Adipose tissue (tissue), 3 donors: ENCODE measurements around the gene LIM2. TPM values are rescaled to one million over a fixed set of nuclear protein-coding genes. Genes with fewer than 3 reads are reported as not detected.
A peak's percentile ranks its signal among the peaks of the same experiment; 100 is the strongest.
"Not testable (repeated sequence)": the region's sequence is repeated elsewhere in the genome, so short reads cannot be mapped to it uniquely, and the experiment has no call there.

ENCODE experiments used
- H3K27ac ChIP-seq: one replicate; pipeline ENCODE4 v1.5.1; 2013; ENCODE audit warnings: low read depth, low read length
- WGBS, 3 donors: extraction: QIAGEN DNeasy Blood & Tissue Kit; methylation state at CpG; one replicate each; pipeline ENCODE4 v1.1.7; 2013; 5-methylcytosine and 5-hydroxymethylcytosine counted together
- polyA plus RNA-seq, 3 donors: library from polyadenylated mRNA; stranded (reverse); fragments of 200-250 nt; gene quantifications; one replicate each; pipeline ENCODE4 v1.2.3, GENCODE V29; 2013
- donor health status: healthy with polysubstance abuse.
- donor health status: Bipolar disorder and iron deficiency.
- donor health status: healthy.

LIM2 gene
- polyA plus RNA-seq, 3 donors, result not detected

DNA sequence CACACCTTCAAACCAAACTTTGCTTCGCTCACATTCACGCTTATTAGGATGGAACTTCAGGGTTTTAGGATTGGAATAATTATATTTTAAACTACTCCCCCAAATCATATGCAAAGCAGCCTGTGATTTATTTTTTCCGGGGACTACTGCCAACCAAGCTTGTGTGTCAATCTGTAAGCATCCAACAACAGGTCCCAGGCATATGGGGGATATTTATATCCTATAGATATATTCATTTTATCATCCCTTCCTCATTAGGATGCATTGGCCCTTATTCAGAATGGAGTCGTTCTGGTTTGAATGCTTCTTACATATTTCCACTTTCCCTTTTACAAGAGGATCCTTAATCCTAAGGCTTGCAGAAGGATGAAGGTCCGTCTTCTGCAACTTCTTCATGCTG, 11.5 kb upstream of the LIM2 start:
- H3K27ac ChIP-seq, result no peak overlapping the region
- 91 to 92% (median 91%) methylated on average over 5 of the region's 5 CpGs for WGBS, 3 donors

GRCh38 chr19:51398096-51398704, 10.4 kb upstream of the LIM2 start:
- 42 to 47% (median 45%) methylated on average over 7 of the region's 7 CpGs for WGBS, 3 donors
- no peak overlapping the region for H3K27ac ChIP-seq

DNA sequence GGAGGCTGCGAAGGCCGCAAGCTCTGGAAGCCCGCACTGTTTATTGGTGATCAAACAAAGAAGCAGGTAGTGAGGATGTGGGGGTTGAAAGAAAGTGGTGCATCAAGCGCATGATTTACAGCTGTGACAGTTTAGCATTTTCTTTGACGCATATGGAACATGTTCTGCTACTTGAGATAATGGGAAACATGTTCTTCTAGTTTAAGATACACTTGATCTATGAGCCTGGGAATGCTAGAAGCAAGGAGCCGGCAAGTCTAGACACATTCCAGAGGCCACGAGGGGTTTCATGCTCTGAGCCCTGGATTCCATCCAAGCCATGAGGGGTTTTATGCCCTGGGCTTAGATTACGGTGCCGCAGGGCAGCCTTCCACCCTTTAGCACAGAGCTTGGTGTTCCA, 9.7 kb upstream of the LIM2 start:
- 71 to 75% (median 74%) methylated on average over 9 of the region's 9 CpGs for WGBS, 3 donors

GRCh38 chr19:51396175-51396574, 8.4 kb upstream of the LIM2 start:
- WGBS, 3 donors, result 94 to 100% (median 97%) methylated on average over 2 of the region's 2 CpGs
- H3K27ac ChIP-seq, result no peak overlapping the region

More for the DNA sequence above, 9.7 kb upstream of the LIM2 start:
- not testable (repeated sequence) for H3K27ac ChIP-seq

- WGBS, 3 donors, result 1 to 3% (median 2%) methylated on average over 43 to 45 of the region's 45 CpGs
- H3K27ac ChIP-seq, result peak overlapping the region; percentile 4
Observed at GRCh38 chr19:51394050-51394836, 6.5 kb upstream of the LIM2 start.

DNA sequence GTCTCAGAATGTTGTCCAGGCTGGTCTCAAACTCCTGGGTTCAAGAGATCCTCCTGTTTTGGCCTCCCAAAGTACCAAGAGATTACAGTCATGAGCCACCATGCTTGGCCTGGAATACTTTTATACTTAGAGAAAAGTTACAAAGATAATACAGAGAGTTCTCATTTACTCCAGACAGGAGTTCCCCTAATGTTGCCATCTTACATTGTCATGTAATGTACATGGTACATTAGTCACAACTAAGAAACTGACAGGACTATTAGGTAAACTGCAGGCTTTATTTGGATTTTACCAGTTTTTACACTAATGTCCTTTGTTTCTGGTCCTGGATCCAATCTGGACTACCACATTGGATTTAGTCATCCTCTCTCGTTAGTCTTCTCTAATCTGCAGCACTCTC, 4.9 kb upstream of the LIM2 start:
- 67 to 100% (median 79%) methylated on average over 1 of the region's 1 CpG for WGBS, 3 donors
- no peak overlapping the region for H3K27ac ChIP-seq

DNA sequence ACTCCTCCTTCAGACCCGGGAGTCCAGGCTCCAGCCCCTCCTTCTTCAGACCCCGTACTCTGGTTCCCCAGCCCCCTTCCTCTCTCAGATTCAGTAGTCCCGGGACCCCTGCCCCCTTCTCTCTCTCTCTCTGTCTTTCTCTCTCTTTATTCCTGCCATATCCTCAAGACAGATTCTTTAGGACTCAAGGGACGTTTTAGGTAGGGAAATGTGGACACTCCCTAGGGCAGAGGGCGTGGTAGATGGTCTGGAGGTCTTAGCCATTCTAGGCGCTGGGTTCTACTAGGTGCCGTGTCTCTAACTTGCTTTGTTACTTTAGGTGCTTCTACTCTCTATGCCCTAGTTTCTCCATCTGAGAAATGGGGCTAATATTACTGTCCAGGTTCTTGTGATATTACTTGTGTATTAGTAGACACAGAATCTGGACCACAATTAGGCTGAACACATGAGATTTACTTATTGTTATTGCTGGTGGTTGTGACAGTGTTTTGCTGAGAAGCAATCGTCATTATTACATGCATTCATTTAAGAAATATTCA, 3.4 kb upstream of the LIM2 start:
- H3K27ac ChIP-seq, result no peak overlapping the region
- 57 to 71% (median 59%) methylated on average over 8 of the region's 8 CpGs for WGBS, 3 donors

DNA sequence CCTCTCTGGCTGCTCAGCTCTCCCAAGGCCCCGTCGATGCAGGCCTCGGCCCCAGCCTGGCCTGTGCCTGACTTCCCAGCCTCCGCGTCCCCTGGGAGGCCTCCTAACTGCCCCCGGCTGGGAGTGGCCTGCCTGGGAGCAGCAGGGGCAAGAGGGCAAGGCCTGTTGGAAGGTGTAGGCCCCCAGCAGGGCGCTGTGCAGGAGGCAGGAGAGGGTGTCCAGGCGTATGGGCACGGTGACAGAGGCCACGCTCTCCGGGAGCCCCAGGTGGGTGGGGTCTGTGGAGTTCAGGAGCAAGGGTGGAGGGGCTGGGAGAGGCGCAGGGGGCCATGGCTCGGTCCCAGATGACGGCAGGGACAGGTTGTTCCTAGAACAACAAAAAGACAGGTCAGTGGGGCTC, 1.4 kb upstream of the LIM2 start:
- WGBS, 3 donors, result 76 to 89% (median 83%) methylated on average over 14 of the region's 14 CpGs
- no peak overlapping the region for H3K27ac ChIP-seq

GRCh38 chr19:51386882-51387520, 773 bp downstream of the LIM2 start:
- H3K27ac ChIP-seq, result no peak overlapping the region
- WGBS, 3 donors, result 77 to 91% (median 89%) methylated on average over 14 of the region's 14 CpGs

- 92 to 97% (median 97%) methylated on average over 4 of the region's 4 CpGs for WGBS, 3 donors
Observed at GRCh38 chr19:51382004-51382403, 5.8 kb downstream of the LIM2 start.

DNA sequence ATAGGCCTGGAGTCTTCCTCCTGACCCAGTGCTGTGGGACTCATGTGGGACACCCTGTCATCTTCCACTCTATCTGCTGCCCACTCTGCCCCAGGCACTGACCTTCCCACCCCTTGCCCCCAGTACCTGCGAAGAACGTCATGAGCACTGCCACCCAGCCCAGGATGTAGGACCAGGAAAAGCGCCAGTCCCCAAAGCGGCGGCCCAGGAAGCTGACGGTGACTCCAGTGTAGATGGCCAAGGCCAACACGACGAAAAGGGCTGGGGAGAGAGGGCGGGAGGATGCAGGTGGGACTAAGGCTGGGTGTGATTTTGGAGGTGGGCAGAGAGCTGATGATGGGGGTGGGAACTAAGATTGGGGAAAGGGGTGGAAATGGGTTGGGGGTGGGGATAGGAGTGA, 7.4 kb downstream of the LIM2 start:
- WGBS, 3 donors, result 90 to 91% (median 90%) methylated on average over 9 of the region's 9 CpGs
- H3K27ac ChIP-seq, result no peak overlapping the region

More at GRCh38 chr19:51382004-51382403, 5.8 kb downstream of the LIM2 start:
- no peak overlapping the region for H3K27ac ChIP-seq

DNA sequence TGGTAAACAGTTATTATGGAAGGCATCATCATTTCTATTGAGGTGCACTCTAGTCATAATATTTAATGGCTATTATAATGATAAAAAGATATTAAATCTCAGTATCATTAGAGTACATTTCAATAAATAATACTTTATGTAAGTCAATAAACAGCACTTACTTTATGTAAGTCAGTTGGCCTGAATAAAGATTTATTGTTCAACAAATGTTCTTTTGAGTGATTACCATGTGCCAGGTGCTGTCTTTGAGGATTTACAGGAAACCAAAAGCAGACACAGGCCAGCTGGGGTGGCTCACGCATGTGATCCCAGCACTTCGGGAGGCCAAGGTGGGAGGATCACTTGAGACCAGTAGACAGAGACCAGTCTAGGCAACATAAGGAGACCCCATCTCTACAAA, 10.4 kb downstream of the LIM2 start:
- WGBS, 3 donors, result 74 to 82% (median 77%) methylated on average over 2 of the region's 2 CpGs
- no peak overlapping the region for H3K27ac ChIP-seq

- whole genome bisulfite sequencing, 3 donors, result 48 to 69% (median 59%) methylated on average over 10 to 11 of the region's 11 CpGs
- H3K27ac ChIP-seq, result no peak overlapping the region
Observed at GRCh38 chr19:51375504-51376221, 12.1 kb downstream of the LIM2 start.

GRCh38 chr19:51372649-51373504, 14.9 kb downstream of the LIM2 start, which contains the start of gene NKG7:
TSS of gene NKG7 (minus strand) at chr19:51372654. CDS start at chr19:51372535, 119 bp downstream.
- H3K27ac ChIP-seq, result no peak within 1 kb of the TSS
- WGBS, 3 donors, result 31 to 41% (median 32%) methylated on average over 9 of the region's 9 CpGs

GRCh38 chr19:51372021-51372648, 15.6 kb downstream of the LIM2 start:
- H3K27ac ChIP-seq, result no peak overlapping the region
- 67 to 85% (median 73%) methylated on average over 18 of the region's 18 CpGs for WGBS, 3 donors

DNA sequence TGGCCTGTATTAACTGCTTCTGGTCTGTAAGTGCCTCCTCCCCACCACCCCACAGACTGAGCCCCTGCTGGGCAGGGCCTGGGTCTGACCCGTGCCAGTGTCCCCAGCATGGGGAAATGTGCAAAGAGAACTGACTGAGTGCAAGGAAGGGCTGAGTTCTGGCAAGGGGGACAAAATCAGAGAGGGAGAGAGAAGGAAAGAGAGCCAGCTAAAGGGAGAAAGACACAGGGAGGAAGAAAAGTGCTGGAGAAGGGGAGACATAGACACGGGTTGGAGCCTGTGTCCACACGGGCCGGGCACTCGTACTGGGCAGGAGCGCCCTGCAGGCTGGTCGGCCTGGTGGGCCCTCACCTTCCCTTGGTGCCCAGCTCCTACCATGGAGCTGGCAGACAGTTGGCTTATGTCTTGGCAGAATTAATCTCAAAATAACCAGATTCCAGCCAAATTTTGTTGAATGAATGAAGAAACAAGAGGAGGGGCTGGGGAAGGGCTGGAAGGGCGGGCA, 16.5 kb downstream of the LIM2 start:
- no peak overlapping the region for H3K27ac ChIP-seq
- WGBS, 3 donors, result 70 to 72% (median 70%) methylated on average over 8 of the region's 8 CpGs

- 60 to 78% (median 78%) methylated on average over 4 of the region's 4 CpGs for WGBS, 3 donors
- H3K27ac ChIP-seq, result no peak overlapping the region
Observed at GRCh38 chr19:51370230-51370629, 17.5 kb downstream of the LIM2 start.
